GM23338 (cell line): ENCODE results near the gene ZNF366.

Source experiments
- CTCF ChIP-seq, 2 experiments: fragments of 200-600 bp in 1 of 2; sonication (generic) in 1 of 2; conservative IDR thresholded peaks; 2 replicates each; pipeline versions ENCODE4 v1.5.1 to v1.6.1; 2016 to 2017; ENCODE audit warnings: antibody characterized with exemption in 2 of 2, low read depth in 2 of 2, mild to moderate bottlenecking in 2 of 2, moderate library complexity in 1 of 2
- EZH2 ChIP-seq: fragments of 200-600 bp; sonication (generic); IDR thresholded peaks from one replicate; pipeline ENCODE4 v1.8.0; 2017; ENCODE audit warnings: antibody characterized with exemption, mild to moderate bottlenecking, low read depth; ENCODE audit not compliant: unreplicated experiment
- EZH2phosphoT487 ChIP-seq: fragments of 200-600 bp; sonication (generic); IDR thresholded peaks from one replicate; pipeline ENCODE4 v1.8.1; 2018; ENCODE audit warnings: antibody characterized with exemption; ENCODE audit not compliant: unreplicated experiment
- NANOG ChIP-seq: IDR thresholded peaks from 2 replicates; pipeline ENCODE4 v1.6.1; 2016; ENCODE audit warnings: antibody characterized with exemption, borderline replicate concordance
- POLR2AphosphoS5 ChIP-seq: IDR thresholded peaks from 2 replicates; pipeline ENCODE4 v1.6.1; 2016; ENCODE audit warnings: antibody characterized with exemption, low read depth
- REST ChIP-seq: IDR thresholded peaks from one replicate; pipeline ENCODE4 v1.6.1; 2018; ENCODE audit warnings: antibody characterized with exemption; ENCODE audit not compliant: unreplicated experiment
- ZNF462 ChIP-seq: fragments of 250-450 bp; sonication (Bioruptor Pico); IDR thresholded peaks from 2 replicates; pipeline ENCODE4 v1.5.0; 2020; ENCODE audit warnings: mild to moderate bottlenecking, moderate library complexity

GRCh38 chr5:72477176-72477575 lies 30.0 kb downstream of the ZNF366 start:
- TF ChIP-seq ZNF462: no peak
- no peak for TF ChIP-seq CTCF (conservative IDR thresholded peaks at IDR 0.05; ENCODE audit: low read depth in 2 of 2)
- TF ChIP-seq POLR2AphosphoS5: no peak
- no peak for TF ChIP-seq EZH2phosphoT487
- no peak for TF ChIP-seq EZH2
- no peak for TF ChIP-seq REST
- no peak for TF ChIP-seq NANOG
